CMK (cell line): ENCODE measurements around the gene NOSTRIN.
"Not testable (repeated sequence)": the region's sequence is repeated elsewhere in the genome, so short reads cannot be mapped to it uniquely, and the experiment has no call there.

Experiments used
- DNase-seq: peaks from one replicate; pipeline ENCODE4 v3.0.0-alpha.2; 2010; ENCODE audit warnings: low read depth

Gene NOSTRIN

DNA sequence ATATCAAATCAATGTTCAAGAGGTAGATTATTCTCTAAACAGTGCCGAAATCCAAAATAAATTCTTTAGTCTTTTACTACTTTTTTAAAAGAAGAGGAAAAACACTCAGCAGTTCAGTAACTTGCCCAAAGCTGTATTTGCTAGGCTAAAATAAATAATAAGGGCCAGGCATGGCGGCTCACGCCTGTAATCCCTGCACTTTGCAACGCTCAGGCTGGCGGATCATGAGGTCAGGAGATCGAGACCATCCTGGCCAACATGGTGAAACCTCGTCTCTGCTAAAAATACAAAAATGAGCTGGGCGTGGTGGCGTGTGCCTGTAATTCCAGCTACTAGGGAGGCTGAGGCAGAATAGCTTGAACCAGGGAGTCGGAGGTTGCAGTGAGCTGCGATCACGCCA is 79.7 kb downstream of the NOSTRIN start:
- DNase-seq = not testable (repeated sequence)

DNA sequence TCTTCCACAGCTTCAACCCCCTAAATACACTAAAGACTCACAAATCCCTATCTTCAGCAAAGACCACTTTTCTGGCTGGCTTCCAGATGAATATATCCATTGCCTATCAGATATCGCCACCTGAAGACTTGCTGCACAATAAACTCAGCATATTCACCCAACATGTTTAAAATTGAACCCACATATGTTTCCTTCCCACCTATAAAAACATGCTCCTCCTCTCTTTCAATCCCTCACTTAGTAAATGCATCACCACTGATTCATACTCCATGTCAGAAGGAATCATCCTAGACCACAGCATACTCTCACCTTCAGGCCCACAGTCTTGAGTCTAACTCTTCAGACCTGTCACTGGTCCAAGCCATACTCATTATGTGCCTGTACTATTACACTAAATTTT is 82.5 kb downstream of the NOSTRIN start:
- DNase-seq = peak; percentile 8

DNA sequence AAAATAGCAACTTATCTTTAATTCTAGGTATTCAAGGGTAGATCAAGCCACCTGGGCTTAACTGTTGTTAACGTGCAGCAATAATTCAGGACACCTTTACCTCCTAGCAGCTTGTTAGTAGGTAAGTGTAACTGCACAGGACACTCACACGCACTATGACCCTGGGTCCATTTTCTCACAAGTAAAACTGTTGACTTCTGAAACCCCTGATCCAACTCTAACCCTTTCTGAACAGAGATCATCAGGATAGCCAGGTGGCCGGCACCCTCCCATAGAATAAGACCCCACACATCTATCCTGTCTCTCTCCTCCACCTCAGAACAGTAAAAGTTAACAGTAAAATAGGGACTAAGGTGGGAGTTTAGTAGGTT is 87.2 kb downstream of the NOSTRIN start:
- no peak for DNase-seq

DNA sequence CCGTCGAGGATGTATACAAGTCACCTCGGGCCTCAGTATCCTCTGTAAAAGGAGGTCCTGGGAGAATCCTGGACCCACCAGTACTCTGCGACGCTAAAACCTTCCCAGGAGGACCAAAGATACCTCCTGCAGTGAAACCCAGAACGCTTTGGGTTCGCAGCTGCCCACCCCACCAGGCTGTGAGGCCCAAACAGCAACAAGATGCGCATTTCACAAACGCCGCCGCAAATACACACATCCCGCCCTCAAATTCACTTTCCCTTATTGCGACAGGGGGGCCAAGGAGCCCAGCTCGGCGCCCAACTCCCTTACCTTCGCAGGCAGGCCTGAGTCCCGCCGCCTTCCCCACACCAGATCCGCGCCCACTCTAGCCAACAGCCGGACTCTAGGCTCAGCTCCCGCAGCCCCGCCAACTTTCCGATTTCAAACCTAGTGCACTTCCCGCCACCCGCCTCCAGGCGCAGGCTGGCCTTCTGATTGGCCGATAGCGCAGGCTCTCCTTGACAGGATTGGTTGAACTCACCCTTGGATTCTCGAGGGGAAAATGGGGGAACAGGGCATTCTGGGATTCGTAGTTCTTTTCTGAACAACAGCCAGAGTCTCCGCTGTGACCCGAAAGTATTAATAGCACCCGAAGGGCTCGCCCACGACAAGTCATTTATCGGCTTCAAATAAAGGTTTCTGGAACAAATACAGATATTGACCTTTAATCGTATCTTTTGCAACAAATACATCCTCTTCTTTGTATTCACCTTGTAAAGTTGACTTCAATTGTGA is 87.8 kb downstream of the NOSTRIN start, which contains the start of gene SPC25:
Gene SPC25 (minus strand): TSS at position 425 of the 777 bp plus-strand sequence. CDS start 911 bp downstream, outside the sequence.
- DNase-seq = peak; percentile 73

- DNase-seq = no peak
These were observed 89.9 kb downstream of the NOSTRIN start for GRCh38 chr2:168892327-168892726.

DNA sequence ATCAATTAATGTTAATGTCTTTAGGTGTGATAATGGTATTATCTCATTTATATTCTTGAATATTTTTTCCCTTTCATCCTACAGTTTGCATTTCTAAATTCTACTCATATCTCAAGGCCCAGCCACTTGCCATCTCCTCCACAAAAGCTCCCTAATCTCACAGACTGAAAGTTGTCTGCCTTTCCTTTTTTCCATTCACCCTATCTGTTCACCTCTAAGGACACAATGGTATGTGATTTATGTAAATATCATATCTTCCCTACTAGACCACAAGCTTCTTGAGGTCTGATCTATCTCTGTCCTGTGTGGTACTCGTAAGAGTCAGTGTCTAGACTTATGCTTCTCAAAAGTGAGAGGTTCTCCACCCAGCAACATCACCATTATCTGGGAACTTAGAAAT is 91.7 kb downstream of the NOSTRIN start:
- no peak for DNase-seq

DNA sequence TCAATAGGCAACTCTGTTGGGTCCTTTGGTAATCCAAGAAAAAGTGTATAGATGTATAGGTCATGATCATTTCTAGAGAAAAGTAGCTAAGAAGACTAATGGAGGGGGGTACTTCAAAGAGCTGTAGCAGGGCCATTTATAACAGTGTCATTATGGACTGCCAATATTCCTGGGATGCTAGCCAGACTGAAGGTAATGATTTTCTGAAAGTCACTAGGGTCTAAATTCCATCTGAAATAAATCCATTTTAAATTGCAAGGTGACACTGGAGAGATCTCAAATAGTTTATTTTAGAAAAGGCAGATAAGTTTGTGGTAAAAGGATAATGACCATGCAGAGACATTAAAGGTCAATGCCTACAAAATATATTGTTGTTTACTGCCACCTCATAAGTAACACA is 92.3 kb downstream of the NOSTRIN start:
- DNase-seq = no peak

DNA sequence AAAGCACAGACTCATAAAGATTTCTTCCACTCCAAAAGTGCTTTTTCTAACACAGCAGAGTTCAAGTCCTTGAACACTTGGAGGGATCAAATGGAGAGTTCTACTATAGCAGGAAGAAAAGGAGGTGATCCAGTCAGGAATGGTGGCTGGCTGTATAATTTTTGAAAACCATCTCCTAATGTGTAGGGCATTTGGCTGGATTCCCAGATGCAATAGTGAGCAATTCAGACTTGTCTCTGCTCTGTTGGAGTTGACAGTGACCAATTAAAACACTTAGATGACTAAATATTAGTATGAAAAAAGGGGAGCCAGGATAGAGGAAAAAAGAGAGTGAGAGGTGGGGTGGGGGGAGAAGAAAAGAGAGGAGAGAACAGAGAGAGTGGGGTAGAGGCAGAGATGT is 93.3 kb downstream of the NOSTRIN start:
- no peak for DNase-seq

DNA sequence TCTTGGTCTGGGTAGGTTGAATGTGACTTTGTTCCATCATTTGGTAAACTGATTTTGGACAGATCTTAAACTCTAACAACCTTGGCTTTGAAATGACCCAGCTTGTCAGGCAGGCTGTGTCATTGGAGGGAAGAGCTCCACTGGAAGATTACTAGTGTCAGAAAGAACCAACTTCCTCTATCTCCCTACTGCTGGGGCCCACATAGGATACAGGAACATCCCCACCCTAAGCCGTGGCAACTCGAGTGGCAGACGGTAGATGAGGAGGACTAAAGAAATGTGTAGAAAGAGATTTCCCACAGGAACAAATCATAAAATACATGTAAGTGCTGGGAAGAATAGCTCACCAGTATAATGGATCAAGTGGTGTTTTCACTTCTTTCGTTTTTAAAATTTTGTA is 94.3 kb downstream of the NOSTRIN start:
- DNase-seq = peak; percentile 14

- no peak for DNase-seq
These were observed 95.0 kb downstream of the NOSTRIN start for GRCh38 chr2:168897449-168897848.

DNA sequence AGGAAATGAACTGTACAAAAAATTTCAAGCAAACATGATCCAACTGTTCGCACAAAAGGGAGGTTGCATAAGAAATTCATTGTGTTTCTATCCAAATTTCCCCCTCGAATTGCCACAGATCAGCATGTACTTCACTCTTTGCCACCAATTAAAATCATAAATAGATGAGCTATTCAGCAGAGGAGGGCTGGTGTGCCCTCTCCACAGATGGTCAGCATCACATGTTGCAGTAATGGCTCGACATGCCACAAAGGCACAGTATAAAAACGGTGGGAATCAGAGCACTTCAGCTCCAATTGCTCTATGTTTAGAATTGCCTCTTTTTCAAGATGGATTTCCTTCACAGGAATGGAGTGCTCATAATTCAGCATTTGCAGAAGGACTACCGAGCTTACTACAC is 98.6 kb downstream of the NOSTRIN start, which contains the start of gene G6PC2:
Gene G6PC2 (plus strand): TSS at position 289 of the 400 bp plus-strand sequence. CDS start 41 bp downstream, at position 330.
- no peak for DNase-seq

GRCh38 chr2:168903888-168904287 is 101.5 kb downstream of the NOSTRIN start:
- no peak for DNase-seq

GRCh38 chr2:168904358-168904757 is 101.9 kb downstream of the NOSTRIN start:
- DNase-seq = peak; percentile 56

GRCh38 chr2:168907940-168908662 is 105.7 kb downstream of the NOSTRIN start:
- DNase-seq = peak; percentile 18

- DNase-seq = no peak
These were observed 107.9 kb downstream of the NOSTRIN start for GRCh38 chr2:168910330-168910729.

DNA sequence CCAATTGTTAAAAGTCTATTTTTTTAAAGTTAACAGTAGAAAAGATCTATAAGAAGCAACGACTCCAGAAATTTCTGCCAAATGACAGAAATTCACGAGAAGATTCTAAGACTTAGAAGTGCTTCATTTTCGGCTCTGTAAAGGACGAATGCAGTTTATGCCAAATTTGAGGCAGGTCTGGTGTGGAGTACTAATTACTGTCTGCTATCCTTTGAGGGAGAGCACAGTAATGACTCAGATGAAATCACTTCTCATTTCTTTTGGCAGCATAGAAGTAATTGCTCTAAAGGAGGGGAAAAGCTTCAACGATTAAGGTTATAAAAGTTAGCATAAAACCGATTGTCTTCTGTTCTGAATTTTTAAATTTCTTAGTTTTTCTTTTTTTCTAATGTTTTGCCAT is 110.0 kb downstream of the NOSTRIN start:
- DNase-seq = no peak

GRCh38 chr2:168912901-168913369 is 110.5 kb downstream of the NOSTRIN start:
- DNase-seq = no peak

- DNase-seq = no peak
These were observed 111.1 kb downstream of the NOSTRIN start for GRCh38 chr2:168913495-168913894.
